ENCODE results near the gene GGA2.
A peak's percentile ranks its signal among the peaks of the same experiment; 100 is the strongest.
"Not testable (repeated sequence)": the region's sequence is repeated elsewhere in the genome, so short reads cannot be mapped to it uniquely, and the experiment has no call there.

Gene GGA2

DNA sequence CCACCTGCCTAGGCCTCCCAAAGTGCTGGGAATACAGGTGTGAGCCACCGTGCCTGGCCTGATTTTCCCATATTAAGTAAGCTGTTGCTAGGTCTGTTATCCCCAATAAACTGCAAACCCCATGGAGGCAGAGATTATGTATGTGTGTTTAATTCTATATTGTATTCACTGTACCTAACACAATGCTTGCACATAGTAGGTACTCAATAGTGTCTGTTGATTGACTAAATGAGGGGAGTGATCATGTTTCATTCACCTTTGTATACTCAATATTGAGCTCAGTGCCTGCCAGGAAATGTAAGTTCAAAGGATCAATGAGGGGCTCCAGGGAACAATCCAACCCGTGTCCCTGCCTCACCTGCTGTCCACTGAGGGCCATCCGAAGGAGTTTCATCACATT is 14.6 kb upstream of the GGA2 start:
- no peak for DNase-seq (ENCODE audit: low read depth)

DNA sequence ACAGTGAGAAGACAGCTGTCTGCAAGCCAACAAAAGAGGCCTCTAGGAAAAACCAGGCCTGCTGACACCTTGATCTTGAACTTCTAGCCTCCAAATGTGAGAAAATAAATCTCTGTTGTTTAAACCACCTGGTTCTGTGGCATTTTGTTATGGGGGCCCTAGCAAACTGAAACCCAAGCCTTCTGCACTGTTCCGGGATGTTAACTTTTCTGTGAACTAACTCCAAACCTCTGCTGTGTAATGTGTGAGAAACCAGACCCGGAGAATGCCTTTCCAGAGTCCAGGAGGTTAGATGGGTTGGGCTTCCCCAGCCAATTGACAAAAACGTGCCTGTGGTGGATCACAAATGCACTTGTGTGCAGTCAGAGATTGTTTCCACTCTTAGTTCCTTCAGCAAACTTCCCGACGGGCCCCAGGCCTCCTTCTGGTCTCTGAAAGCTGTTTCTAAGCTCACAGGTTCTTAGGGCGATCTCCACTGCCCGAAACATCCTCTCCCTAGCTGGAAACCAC is 13.6 kb upstream of the GGA2 start:
- no peak for DNase-seq (ENCODE audit: low read depth)

DNA sequence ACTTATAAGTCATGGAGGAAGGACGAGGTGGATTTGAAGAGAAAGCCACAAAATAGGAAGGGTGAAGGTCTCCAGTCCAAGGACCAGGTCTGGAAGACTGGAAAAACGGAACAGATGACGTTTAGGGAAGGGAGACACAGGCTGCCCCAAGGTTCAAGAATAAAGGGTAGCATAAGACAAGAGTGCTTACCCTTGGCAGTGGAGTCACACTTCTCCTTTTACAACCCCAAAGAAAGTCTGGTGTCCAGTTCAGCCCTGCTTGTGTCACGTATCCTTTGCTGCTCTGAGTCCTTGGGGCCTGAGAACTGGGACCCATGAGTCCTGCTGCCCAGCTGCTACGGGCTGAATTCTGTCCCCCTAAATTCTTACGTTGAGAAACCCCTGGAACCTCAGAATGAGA is 13.0 kb upstream of the GGA2 start:
- DNase-seq (ENCODE audit: low read depth), result no peak

DNA sequence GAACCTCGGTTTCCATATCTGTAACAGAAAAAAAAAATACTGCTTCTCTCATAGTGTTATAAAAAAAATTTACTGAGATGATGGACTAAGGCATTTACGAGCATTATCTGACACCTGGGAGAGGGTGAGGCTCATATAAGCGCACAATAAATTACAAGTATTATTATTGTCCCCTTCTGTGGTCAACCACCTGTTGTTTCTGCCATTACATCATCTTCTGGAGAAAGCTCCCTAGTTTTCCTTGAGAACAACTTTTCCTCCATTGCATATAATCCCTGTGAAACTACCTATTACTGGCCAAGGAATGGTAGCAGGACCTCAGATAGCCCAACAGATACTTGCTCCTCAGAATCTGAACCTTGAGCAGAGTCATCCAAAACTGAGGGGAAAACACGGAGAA is 11.7 kb upstream of the GGA2 start:
- no peak for DNase-seq (ENCODE audit: low read depth)

DNA sequence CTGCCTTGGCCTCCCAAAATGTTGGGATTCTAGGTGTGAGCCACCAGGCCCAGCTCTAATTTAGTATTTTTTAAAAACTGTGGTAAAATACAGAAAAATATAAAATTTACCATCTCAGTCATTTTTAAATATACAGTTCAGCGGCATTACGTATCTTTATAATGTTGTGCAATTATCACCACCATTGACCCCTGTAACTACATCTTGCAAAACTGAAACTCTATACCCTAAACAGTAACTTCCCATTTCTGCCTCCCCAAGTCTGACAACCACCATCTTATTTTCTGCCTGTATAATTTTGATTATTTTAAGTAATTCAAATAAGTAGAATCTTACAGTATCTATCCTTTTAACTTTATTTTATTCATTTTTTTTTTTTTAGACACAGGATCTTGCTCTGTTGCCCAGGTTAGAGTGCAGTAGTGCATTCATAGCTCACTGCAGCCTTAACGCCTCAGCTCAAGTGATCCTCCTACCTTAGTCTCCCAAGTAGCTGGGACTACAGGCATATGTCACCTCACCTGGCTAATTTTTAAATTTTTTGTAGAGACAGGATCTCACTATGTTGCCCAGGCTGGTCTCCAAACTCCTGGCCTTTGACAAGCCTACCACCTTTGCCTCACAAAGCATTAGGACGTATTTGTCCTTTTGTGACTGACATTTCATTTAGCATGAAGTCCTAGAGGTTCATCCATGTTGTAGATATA is 10.9 kb upstream of the GGA2 start:
- DNase-seq (ENCODE audit: low read depth), result no peak

DNA sequence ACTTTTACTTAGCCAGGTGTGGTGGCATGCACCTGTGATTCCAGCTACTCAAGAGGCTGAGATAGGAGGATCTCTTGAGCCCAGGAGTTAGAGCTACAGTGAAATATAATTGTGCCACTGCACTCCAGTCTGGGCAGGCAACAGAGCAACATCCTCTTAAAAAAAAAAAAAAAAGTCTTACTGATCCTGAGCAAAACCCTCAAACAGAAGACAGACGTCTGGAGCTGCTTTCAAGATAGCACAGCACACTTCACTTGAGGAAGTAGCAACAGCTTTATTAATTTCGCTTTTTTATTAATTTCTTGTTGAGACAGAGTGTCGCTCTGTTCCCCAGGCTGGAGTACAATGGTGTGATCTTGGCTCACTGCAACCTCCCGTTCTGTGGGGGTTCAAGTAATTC is 10.2 kb upstream of the GGA2 start:
- DNase-seq (ENCODE audit: low read depth), result no peak

DNA sequence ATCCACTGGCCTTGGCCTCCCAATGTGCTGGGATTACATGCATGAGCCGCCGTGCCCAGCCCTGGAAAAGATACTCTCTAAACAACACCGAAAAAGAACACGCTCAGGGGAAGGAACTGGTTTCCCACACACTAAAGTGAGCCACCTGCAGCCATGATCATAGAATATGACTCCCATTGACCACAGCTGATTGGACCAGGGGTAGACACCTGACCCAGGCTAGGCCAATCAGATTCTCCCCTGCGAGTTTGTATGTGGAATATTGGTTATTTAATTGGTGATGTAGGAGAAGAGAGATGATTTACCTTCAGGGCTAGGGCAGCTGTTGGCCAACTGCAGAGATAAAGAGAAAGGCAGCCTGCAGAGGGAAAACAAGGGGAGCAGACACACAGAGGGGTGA is 9.0 kb upstream of the GGA2 start:
- peak; percentile 8 for DNase-seq (ENCODE audit: low read depth)

DNA sequence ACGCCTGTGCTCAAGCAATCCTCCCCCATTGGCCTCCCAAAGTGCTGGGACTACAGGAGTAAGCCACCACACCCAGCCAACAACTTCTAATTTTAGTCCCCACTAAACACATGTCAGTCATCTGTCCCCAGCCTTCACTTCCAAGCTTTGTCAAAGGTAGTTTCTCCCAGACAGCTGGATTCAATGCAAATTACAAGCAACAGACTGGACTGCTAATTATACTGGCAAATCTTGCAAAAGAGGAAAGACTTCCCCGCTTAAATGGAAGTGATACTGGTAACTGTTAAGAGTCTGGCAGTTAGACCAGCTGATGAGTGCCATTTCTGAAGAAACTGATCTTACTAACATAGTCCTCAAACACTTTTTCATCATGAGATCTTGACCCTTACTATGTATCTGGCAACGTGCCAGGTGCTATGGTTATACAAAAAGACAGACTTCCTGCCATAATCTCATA is 8.2 kb upstream of the GGA2 start:
- DNase-seq (ENCODE audit: low read depth), result no peak

DNA sequence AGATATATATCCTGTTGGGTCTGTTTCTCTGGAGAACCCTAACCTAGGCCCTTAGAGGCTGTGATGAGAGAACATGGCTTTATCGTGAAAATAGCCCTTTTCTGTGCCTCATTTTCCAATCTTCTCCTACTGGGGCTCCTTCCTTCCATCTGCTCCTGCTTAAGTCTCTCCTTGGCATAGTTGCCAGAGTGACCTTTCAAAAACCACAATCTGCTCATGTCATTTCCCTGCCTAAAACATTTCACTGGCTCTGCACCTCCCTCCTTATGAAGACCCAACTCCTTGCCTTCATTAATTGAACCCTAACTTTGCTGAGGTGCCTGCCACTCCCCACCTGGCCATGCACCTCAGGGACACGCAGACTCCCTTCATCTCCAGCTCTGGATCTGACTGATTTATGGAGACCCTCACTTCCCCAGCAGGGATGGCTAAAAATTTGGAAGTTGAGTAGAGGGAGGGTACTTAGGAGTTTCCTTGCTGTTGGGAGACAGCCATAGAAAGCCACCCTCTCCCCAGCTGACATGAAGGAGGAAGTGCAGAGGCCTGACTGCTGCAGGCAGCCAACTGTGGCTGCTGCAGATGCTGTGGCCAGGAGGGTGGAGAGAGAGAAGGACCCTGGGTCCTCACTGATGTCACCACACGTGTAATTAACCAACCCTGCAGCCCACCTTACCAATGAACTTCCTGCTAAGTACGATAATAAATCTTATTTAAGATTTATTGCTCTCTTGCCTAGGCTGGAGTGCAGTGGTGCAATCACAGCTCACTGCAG is 6.3 kb upstream of the GGA2 start:
- DNase-seq (ENCODE audit: low read depth), result no peak

DNA sequence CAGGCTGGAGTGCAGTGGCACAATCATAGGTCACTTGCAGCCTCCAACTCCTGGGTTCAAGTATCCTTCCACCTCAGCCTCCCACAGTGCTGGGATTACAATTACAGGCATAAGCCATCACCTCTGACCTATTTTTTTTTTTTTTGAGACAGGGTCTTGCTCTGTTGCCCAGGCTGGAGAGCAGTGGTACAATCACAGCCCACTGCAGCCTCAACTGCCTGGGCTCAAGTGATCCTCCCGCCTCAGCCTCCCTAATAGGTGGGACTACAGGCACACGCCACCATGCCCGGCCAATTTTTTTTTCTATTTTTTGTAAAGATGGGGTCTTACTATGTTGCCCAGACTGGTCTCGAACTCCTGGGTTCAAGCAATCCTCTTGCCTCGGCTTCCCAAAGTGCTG is 5.6 kb upstream of the GGA2 start:
- DNase-seq (ENCODE audit: low read depth), result no peak

DNA sequence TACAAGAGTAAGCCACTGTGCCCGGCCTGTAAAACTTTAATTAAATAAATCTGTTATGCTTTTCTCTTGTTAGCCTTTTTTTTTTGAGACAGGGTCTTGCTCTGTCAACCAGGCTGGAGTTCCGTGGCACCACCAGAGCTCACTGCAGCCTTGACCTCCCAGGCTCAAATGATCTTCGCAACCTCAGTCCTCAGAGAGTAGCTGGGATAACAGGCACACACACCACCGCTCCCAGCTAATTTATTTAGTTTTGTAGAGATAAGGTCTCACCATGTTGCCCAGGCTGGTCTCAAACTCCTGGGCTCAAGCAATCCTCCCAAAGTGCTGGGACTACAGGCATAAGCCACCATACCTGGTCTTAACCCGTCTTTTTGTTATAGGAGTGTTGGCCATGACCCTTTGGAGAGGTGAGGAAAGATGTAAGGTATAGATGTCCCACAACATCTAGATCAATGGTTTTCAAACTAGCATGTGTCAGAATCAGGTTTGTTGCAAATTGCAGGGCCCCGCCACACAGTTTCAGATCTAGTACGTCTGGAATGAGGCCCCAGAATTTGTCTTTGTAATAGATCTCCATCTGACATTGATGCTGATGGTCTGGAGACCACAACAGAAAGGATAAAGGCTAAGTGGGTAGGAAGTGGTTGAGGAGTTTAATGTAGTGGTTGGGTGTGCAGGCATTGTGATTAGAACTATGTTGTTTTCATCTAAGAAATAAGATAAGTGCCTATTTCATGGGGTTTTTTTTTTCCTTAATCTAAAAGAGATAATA is 4.3 kb upstream of the GGA2 start:
- DNase-seq (ENCODE audit: low read depth), result no peak

DNA sequence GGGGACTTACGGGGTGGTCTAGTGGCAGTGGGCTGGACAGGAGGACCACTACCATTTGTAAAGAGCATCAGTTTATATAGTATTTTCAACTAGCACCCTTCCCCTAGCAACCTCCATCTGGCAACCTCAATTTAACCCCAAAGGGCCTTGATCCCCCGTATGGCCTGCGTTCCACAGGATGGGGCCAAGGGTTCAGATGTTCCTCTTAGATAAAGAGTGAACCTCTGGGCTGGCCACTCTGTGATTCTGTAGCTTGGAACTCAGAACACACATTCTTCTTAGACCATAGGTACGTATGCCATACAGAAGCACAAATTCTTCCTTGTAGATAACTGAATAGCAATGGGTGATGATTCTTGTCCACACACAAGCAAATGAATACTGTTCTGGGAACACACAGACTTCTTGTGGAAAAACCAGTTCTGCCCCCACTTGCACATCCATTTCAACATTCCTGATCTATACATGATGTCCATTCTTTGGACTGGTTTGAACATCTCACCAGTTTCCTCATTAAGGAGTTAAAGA is 1.9 kb upstream of the GGA2 start:
- no peak for DNase-seq (ENCODE audit: low read depth)

DNA sequence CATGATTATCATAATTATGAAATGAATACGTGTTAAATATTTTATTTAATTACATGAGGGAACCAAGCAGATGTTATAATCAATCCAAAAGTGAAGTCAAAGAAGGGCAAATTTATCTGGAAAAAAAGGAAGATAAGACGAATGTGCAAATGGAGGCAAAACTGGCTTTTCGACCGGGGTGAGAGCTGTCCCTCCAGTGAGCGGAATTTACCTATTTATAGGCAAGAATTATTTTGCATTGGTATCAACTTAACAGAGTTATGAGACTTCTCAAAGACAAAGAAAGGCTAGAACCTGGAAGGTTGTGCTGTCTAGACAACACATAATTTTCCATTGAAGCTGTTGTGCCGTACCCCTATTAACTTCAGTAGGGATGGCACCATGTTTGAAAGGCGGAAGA is 1.4 kb upstream of the GGA2 start:
- no peak for DNase-seq (ENCODE audit: low read depth)

DNA sequence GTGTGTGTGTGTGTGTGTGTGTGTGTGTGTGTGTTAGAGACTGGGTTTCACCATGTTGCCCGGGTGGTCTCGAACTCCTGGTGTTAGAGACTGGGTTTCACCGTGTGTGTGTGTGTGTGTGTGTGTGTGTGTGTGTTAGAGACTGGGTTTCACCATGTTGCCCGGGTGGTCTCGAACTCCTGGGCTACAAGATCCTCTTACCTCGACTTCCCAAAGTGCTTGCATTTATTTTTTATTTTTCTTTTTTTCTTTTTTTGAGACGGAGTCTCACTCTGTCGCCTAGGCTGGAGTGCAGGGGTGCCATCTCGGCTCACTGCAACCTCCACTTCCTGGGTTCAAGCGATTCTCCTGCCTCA is 599 bp upstream of the GGA2 start:
- not testable (repeated sequence) for DNase-seq (ENCODE audit: low read depth)

DNA sequence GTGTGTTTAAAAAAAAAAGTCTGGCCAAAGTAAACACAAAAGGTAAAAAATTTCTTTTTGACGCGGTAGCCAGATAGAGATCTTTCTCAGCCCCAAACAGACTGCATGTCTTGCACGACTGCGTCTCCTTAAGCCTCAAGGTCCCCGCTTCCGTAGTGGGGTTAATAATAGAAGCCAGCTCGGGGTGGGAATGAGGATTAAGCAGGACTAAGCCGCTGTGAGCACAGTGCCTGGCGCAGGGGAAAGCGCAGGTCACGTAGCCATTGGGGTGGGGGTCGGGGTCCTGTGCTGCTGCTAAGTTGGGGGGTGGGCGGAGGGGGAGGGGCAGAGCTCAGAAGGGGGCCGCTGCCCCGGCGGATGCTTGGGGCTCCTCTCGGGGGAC is 521 bp downstream of the GGA2 start:
- peak; percentile 56 for DNase-seq (ENCODE audit: low read depth)

DNA sequence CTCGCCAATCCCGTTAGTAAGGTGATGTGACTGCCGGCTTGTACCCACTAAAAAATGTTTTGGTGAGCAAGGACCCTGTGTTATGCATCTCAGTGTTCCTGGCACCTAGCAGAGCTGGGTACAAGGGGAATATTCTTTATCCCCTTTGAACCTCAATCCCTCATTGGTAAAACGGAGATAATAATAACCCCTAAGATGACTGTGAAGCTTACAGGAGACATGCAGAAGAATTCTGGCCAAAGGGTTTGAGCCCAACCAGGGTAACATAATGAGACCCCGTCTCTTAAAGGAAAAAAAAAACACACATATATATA is 896 bp downstream of the GGA2 start:
- no peak for DNase-seq (ENCODE audit: low read depth)

DNA sequence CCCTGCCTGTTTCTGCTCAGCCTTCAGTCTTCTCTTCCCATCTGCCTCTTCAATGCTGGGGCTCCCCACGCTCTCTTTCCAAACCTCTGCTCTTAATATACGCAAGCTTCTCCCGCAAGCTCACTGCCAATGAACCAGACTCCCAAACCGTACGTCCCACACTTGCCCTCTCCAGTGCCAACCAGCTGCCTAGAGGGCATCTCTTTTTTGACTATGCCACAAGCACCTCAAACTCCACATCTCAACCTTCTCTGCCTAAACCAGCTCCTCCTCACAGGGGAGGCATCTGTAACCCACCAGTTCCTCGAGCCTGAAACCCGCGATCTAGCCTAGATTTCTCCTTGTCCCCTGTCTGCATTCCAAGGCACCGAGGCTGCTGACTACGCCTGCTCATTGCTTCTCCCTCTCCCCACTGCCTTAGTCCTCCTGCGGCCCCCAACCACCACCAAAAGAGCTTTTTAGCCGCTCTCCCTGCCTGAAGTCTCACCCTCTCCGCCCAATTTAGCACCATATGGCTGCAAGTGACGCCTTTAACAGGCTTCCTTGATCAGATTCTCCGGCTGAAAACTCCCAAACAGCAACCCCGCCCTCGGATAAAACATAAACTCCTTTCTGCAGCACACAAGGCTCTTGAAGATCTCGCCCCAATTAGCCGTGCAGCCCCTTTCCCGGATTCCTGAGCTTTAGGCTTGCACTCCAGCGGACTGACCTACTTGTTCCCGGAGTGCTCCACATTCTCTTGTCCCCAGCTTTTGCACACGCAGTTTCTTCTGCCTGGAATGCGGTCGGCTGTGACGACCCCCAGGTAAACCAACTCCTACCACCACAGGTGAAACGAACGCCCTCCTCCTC is 1.5 kb downstream of the GGA2 start:
- DNase-seq (ENCODE audit: low read depth), result peak; percentile 11

DNA sequence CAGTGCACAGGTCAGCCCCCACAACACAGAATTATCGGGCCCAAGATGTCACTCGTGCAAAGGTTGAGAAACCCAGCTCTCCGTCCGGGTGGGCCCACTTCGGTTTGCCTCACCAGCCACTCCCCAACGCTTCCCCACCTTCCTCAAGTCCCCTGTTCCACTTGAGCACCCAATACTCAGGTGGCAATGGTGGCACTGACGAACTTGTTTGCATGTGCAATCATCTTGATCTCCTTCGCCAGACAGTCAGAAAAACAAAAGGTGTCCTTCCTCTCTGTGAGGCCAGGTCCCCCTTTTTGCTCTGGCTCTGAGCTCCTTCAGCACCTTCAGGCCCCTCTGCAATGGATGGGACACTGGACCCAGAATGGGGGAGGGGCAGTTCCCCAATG is 3.7 kb downstream of the GGA2 start:
- DNase-seq (ENCODE audit: low read depth), result no peak

DNA sequence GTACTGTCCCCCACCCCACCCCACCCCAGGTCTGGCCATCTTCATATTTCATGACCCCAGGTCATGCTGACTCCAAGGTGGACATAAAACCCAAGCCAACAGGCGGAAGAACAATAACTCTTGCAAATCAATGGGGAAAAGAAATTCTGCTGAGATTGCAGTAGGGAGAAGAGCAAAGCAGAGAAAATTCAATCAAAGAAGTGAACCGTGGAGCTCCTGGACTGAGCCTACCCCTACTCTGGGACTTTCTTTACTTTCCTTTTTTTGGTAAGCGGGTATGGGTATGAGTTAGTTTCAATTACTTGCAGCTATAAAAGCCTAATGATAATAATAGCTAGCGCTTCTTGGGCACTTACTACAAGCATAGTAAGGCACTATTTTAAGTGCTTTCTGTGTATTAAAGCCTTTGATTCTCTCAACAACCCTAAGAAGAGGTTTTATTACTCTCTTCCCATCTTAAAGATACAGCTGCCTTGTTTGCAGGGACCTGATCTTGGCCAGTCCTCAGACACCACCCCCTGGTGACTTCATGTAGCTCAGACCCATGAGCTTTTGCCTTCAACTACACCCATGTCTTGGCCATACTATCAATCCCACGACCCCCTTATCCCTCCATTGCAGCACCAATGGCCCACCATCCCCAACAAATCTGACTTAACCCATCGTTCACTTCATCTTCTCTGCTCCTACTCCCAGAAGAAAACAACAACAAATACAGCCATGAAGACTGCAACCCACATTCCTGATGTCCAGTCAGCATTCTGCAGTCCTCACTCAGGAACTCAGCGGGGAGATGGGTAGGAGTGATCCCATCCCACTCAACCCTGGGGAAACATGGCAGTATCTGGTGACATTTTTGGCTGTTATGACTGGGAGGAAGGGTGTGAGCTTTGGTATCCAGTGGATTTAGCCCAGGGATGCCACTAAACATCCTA is 4.4 kb downstream of the GGA2 start:
- DNase-seq (ENCODE audit: low read depth), result no peak

DNA sequence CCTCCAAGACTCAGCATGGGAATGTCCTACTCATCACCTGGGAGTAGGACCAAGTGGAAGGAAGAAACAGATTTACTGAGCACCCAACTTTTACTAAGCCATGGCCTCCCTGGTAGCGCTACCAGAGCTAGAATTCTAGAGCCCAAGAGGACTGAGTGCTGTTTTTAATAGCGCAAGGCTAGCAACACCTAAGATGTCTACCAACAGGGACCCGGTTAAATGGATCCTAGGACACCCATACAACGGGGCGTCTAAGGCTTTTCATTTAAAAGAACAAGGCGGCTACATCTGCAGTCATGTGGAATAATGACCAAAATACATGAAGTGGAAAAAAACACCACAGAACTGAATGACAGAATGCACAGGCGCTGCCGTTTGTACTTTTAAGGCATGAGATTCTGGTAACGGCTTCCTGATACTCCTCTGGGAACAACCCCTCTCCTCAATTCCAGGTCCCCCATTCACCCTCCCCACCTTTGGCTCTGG is 5.1 kb downstream of the GGA2 start:
- DNase-seq (ENCODE audit: low read depth), result no peak

Data from ELR (cell line).